Tongue (tissue), 2 donors: ENCODE data around the gene ANKS1A. TPM values are rescaled to one million over a fixed set of nuclear protein-coding genes. Genes with fewer than 3 reads are reported as not detected.

ENCODE experiments used
- DNase-seq: peaks from one replicate; pipeline ENCODE4 v3.0.0-alpha.2; 2015
- total RNA-seq: library from RNA; depleted of rRNA; stranded (reverse); fragments of >200 nt; gene quantifications from one replicate; pipeline ENCODE4 v1.2.3, GENCODE V29; 2014

Gene ANKS1A
- total RNA-seq, 1 donor from 2014 or later = 23.5 TPM

DNA sequence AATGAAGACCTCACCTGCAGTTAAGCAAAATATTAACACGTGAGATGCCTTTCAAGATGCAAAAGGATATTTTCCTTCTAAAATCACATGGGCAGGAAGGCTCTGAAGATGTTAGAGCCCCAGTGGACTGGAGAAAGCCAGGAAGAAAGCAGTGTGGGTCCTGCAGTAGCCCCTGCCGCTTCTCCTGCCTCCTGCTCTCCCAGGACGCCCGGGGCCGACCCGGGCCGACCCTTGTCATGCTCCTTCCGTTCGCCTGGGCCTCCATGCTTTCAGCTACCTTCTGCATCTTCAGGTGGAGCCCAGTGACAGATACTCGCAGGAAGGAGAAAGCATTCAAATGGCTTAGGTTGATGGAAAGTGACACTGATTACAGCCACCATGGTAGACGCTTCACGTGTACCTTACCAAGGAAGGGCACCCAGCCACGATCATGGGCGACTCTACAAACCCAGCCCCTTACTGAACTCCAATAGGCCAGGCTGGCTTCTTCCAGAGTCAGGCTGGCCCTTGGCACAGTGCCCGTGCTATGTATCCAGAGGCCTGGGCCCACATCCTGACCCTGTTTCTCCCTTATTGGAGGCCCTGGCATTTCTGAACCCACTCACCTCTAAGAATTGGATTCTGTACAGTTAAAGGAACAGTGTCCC lies 183.1 kb downstream of the ANKS1A start:
- no peak for DNase-seq

DNA sequence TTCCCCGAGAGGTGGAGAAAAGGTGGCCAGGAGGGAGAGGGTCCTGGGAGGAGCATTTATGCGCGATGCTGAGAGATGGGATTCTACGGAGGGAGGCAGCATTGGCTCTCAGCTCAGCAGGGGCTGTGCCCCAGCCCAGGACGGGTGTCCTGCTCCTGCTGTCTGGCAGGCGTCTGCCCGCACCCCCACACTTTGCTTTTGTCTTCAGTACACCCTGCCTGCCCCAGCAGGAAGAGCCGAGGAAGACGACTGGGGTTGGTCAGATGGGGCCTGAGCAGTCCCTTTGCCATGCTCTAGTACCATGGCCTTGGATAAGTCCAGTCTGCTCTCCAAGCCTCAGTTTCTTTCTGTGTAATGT lies 183.6 kb downstream of the ANKS1A start:
- DNase-seq = no peak

DNA sequence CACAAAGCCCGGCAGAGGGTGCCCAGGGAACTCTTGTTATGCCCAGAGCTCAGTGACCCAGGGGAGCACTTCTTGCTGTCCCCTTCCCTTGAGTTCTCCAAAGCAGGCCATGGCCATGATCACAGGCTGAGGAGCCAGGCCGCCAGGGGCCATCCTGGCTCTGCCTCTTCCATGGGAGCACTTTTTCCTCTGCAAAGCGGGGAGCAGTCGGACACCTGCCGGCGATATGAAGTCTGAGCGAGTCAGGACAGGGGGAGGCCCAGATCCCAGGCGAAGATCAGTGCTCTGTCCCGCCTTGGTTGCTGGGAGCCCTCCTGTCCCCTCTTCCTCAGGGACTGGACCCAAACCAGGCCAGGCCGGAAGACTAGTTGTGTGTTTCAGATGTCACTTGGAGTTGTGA lies 184.2 kb downstream of the ANKS1A start:
- no peak for DNase-seq

DNA sequence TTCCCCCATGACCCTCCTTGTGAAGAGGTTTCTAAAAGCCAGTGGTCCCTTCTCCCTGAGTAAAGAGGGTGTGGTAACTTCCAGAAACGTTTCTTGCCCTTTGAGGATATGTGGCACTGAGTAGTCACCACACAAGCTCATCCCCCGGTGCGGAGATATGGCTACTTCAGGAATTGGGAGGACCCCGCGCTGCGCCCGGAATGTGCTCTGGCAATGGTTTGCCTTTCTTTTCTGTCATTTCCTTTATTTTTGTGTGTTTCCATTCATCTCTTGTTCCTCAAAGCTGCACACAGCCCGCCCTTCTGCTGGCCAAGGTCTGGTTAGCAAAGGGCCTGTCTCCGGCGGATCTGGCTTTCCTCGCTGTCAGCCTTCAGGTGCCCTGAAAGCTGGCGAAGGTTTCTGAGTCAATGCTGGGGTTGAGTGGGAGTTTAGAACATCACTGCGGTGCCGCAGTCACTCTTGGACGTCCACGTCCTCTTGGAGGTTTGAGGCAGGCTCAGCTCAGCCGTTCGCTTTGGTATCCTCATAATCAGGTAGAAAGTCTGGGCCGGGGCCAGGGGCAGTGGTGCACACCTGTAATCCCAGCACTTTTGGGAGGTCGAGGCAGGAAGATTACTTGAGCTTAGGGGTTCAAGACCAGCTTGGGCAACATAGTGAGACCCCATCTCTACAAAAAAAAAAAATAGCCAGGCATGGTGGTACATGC lies 184.9 kb downstream of the ANKS1A start:
- no peak for DNase-seq

DNA sequence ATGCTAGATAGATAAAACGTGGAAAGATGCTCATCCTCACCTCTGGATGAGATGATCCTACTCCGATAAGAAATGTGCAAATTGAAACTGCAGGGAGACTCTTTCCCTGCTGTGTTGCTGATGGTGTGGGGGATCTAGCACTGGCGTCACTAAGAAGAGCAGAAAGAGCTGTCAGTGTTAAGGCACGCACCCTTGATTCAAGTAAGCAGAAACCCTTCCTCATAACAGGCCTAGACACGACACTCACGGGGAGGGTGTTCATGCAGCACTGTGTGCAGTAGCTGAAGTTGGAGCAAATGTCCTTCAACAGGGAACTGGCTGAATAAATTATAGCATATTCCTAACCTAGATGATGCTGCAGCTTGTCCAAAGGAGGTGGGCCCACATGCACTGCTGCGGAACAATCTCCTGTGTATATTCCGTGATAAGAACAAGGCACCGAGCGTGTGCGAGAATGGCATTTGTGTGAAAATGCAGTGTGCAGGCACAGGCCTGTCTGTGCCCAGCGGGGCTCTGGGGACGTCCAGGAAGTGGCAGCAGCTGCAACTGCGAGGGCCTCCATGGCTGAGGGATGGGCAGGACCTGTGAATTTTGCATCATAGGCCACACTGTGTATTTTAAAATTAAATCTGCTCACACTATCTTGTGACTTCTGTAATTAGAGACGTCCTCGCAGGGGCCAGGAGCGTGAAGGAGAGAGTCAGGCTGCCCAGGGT lies 188.1 kb downstream of the ANKS1A start:
- DNase-seq = peak; percentile 39

DNA sequence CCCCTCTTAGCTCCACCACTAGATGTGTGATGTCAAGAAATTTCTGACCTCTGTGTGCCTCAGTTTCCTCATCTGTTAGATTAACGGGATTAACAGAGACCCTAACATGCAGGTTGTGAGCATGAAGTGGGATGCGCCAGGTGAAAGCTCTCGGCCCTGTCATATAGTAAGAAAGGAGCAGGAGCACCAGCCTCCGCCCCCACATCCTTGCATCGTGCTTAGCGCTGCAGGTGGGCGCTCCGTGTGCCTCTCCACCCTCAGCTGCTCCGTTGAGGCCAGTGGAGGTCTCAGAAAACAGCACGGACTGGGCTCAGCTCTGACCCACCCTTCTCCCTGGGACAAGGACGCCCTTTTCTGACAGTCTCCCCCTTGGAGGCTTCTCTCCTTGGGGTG lies 188.7 kb downstream of the ANKS1A start:
- DNase-seq = no peak

DNA sequence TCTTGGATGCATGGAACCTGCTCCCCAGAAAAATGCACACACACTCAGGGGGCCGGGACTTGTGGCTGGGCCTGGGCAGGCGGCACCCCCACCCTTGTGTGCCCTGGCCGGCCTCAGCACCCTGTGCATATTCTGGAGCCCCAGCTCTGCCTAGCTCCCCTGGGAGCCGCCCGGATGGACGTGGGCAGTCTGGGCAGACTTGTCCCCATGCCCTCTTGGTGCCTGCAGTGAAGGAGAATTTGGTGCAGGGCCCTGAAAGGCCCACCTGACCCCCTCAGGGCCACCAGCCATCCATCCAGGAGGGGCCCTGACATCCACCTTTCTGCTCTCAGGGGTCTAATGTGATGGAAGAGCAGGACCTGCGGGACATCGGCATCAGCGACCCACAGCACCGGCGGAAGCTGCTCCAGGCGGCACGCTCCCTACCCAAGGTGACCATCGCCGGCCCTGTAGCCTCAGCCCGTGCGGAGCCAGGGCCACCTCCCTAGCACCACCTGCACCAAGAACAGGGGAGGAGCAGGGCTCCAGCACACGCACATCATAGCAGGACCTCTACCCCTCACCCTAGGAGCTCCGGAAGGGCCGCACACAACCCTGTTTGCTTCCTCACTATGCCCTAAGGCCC lies 189.3 kb downstream of the ANKS1A start:
- no peak for DNase-seq

DNA sequence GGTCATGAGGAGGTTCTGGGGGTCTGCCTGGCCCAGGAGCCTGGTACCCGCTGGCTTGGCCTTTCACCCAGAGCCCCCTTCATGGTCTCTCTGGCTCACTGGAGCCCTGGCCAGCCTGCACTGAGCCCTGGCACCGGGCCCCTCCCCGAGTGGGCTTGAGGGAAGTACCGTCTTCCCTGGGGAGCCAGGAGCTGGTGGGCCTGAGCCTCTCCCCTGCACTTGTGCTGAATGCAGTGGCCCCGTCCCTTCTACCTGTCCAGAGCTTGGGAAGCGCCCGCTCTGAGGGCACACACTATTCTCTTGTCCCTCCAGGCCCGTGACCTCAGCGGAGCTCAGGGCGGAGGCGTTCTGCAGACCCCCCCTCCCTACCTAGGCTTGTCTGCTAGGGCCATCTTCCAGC lies 189.8 kb downstream of the ANKS1A start:
- DNase-seq = no peak

DNA sequence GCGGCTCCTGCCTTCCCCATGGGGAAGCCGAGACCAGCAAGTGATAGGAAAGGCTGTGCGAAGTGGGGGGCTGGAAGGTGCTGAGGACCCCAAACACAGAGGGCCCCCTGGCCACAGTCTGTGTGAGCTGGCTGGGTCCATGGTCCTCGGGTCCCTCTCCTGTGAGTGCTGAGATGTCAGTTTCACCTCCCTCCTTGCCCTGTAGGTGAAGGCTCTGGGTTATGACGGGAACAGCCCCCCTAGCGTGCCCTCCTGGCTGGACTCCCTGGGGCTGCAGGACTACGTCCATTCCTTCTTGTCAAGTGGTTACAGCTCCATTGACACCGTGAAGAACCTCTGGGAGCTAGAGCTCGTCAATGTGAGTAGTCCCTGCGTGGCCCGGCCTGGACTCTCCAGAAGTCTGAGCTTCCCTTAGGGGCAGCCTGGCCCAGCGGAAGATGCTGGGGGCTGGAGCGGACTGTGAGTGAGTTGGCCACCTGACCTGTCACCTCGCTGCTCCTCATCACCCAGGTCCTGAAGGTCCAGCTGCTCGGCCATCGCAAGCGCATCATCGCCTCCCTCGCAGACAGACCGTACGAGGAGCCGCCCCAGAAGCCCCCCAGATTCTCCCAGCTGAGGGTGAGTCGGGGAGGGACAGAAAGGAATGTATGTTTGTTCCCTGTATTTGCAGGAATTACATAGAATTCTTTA lies 190.4 kb downstream of the ANKS1A start:
- no peak for DNase-seq

DNA sequence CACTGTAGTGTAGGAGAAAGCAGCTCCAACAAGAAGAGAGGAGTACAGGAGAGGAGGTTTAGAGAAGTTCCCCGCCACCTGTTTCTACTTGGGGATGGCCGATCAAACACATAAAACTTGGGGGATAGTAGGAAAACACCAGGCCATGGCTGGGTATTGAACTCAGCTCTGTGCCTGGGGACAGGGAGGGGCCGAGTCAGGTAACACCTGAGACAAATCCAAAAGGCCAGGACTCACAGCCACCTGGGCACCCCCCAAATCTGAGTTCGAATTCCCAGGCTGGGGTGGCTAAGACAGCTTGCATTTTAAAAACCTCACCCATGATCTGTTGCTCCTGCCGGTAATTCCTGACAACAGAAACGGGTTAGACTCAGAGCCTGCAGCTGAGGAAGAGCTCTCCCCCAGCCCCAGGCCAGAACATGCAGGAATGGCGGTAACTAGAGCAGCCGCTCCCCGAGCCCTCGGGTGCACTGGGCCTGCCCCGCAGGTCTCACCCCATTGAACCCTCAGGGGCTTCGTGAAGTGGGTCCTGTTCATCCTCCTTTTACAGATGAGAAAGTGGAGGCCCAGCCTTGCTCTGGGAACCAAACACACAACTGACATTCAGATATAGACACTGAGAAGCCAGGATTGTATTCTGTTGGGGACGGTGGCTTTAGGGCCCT lies 191.1 kb downstream of the ANKS1A start:
- DNase-seq = no peak

DNA sequence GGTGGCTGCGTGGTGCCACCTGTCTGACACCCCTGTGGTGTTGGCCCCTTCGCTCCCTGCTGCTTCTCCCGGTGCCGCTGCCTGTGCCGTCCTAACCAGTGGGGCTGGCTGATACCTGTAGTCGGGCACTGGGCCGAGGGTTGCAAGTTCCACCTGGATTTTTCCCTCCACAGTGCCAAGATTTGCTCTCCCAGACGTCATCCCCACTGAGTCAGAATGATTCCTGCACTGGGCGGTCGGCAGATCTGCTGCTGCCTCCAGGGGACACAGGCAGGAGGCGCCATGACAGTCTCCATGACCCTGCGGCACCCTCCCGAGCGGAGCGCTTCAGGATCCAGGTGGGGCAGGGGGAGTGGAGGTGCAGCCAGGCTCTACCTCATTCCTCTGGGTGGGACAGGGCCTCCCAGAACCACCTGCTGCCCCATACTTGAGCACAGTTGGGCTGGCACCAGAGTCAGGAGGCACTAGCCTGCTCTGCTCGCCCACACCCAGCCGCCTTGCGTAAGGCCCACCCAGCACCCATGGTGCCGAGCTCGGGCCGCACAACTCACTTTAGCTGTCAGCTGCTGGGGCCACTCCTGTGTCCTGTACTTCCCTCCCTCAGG lies 191.9 kb downstream of the ANKS1A start:
- no peak for DNase-seq

DNA sequence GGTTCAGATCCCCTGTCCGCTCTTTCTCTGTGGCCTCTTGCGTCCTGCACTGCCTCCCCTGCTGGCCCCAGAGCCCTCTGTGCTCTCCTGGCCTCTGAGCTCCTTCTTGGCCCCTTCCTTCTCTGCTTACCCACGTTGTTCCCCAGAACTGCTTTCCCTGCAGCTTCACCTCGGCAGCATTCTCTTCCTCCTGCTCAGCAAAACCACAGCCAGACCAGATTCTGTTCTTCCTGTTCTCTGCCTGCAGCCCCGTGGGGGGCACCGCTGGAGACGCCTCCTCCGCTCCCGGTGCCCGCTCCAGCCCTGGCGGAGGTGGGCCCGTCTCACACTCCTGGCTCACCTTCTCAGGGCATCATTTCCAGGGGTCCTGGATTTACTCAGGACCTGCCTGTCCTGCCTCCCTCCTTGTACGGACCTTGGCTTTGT lies 192.4 kb downstream of the ANKS1A start:
- DNase-seq = no peak

DNA sequence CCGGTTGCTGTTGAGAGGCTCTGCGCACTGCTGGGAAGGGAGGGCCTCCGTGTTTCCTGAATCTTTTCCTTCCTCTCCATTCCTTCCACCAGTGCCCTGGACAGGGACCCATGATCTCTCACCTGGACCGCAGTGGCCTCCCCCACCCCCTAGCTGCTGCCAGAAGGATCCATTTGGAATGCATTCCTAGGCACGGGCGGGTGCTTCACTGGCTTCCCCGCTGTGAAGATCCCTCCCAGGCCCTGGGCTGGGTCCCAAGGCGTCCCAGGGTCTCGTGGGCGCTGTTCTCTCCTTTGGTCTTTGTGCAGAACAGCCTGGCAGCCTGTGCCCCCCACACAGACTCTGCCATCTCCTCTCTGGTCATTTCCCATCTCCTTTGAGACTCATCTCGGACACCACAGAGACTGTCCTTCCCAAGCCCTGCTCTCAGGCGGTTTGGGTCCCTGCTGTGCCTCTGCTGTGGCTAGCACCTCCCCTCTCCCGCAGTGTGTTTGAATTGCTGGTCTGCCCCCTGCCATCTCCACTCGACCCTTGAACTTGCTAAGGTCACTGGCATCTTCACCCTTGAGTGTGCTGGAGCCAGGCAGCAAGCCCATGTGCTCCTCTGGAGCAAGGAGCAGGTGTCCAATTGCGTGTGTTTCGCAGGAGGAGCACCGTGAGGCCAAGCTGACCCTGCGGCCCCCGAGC lies 193.1 kb downstream of the ANKS1A start:
- DNase-seq = no peak

DNA sequence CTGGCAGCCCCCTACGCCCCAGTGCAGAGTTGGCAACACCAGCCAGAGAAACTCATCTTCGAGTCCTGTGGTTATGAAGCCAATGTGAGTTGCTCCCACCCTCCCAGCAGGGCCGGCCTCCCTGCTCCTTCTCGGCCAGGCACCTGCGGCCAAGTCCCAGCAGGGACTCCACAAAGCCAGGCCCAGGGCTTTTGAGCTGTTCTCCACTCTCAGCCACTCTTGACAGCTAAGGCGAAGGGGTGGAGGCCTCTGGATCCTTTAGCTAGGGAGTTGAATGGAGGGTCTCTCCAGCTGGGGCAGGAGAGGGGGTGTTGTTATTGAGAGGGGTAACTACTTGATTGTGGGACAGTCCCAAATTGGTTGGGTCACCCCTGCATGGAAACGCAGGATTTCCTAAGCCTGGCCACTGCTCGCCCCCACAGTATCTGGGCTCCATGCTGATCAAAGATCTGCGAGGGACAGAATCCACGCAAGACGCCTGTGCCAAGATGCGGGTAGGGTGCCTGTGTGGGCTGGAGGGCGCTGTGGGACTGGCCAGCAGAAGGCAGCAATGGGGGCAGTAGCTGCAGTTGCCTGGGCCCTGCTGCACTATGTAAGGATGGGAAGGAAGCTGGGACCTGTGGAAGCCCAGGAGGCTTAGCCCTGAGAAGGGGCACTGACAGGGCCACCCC lies 193.8 kb downstream of the ANKS1A start:
- DNase-seq = no peak

DNA sequence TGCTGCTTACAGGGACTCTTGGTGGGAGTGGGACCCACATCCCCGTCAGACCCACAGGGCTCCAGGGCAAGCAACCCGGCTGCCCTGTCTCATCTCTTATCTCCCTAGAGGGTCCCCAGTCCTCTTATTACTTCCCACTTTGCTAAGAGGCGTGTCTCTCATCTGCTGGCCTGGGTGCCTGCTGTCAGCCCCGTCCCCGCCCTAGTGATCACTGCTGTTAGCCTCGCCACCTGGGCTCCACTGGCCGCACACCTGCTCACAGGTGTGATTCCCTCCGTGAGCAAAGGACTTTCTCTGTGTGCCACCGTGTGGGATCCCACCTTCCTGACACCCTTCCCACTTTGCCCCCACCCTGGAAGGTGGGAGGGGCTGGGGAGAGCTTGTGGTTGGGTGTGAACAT lies 194.5 kb downstream of the ANKS1A start:
- DNase-seq = no peak

DNA sequence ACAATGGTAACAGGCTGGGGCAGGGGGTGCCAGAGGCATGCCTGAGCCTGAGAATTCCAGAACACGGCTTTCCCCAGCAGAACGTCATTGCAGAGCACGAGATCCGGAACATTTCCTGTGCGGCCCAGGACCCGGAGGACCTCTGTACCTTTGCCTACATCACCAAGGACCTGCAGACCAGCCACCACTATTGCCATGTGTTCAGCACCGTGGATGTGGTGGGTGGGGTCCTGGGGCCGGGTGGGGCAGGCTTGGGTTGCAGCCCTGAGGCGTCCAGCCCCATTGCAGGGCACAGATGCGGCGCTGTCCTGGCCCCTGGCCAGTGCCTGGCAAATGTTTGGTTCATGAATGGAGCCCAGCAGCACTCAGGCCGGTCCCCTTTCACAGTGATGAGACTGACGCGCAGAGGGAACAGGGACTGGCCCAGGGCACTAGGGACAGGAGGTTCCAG lies 195.0 kb downstream of the ANKS1A start:
- DNase-seq = peak; percentile 57

DNA sequence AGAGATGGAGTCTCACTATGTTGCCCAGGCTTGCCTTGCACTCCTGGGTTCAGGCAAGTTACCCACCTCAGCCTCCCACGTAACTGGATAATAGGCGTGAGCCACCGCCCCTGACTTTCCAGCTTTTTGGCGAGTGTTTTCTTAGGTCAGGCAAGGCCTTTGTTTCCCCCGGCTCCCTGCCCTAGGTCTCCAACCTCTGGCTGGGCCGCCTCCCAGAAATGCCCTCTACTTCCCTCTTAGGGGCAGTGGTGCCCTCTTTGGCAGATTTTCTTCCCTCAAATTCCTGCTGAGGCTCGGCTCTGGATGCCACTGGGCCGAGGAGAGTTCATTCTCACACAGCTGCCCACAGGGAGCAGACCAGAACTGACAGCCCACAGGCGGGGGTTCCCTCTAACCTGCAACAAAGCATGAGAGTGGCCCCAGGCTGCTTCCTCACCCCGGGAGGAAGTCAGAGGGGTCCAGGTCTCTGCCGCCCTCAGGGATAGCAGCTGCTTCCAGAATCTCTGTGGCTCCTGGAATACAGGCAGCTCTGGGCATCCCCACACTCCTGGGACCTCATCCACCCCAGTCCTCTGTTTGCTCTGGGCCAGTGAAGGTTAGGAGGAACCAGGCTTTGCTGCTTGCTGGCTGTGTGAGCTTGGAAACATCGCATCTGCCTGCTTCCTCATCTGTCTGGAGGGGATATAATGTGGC lies 195.6 kb downstream of the ANKS1A start:
- DNase-seq = no peak

DNA sequence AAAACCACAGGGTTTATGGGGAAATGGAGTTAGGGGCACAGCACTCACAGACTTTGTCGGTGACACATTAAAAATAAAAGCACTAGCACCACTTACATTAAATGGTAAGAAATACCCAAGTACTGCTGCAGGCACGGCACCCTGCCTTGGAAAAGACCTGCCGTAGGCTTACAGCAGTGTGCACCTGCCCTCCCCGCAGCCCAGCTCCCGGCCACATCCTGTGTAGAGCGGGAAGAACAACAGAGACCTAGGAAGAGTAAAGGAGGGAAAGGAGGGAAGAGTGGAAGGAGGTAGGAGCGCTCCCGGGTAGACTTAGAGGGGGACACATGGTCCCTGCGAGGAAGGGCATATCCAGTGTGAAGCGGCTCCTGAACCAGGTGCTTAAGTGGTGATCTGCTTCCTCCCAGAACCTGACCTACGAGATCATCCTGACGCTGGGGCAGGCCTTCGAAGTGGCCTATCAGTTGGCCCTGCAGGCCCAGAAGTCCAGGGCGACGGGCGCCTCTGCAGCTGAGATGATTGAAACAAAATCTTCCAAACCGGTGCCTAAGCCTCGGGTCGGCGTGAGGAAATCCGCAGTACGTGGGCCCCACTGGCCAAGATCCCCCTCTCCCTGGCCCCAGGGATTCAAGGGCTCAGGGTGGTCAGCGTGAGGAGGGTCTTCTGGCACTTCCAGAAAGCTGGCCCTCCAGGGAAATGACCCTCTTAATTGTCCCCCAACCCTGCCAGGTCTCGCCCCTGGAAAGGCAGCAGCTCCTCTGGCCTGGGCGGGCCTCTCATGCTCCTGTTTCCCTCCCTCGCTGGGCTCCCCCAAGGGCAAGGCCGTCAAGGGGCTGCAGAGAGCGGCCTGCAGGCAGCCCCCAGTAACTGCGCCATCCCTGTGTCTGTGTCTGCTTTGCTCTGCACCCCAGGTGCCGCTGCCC lies 196.6 kb downstream of the ANKS1A start:
- no peak for DNase-seq

DNA sequence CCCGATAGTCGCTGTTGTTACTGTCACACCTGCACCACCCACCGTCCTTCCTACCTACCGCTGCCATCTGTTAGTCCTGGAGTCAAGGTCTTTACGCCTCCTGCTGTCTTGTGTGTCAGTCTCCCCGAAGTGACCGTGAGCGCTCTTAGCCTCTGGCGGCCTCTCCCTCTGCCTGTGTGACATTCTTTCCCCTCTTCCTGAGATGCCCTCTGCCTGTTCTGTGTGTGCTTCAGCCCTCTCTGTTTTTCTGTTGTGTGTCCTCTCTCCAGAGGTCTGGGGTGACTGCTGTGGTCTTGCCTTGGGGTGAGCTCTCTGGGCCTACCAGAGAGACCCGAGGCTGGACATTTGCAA lies 197.2 kb downstream of the ANKS1A start:
- DNase-seq = no peak
